HCT116 (cell line): ENCODE data around the gene DAAM1. TPM values are rescaled to one million over a fixed set of nuclear protein-coding genes. Genes with fewer than 3 reads are reported as not detected.

Experiments
- ATAC-seq: fragments of 200-7000 bp; cut with Tn5 transposase; 2 replicates; pipeline ENCODE4 v1.9.1; 2020; ENCODE audit warnings: mild to moderate bottlenecking, moderate library complexity
- BruUV-seq: library from RNA; stranded (reverse); fragments of 400-500 nt; replicated peaks from 2 replicates; lab custom pipeline; 2021; lab: Mats Ljungman, UMichigan
- CTCF ChIA-PET: fragments of 300-600 bp; sonication (Branson Sonifier 250); formaldehyde crosslinking; loops from one replicate; lab custom pipeline; 2021; ENCODE audit warnings: antibody characterized with exemption; lab: Charles Lee
- POLR2A ChIA-PET: fragments of 300-600, 350-600 bp; sonication (Branson Sonifier 250); formaldehyde crosslinking; loops from one replicate; lab custom pipeline; 2021; ENCODE audit warnings: antibody characterized with exemption; lab: Charles Lee
- RAD21 ChIA-PET, 2 experiments: fragments of 300-600 bp; sonication (Branson Sonifier 250); formaldehyde crosslinking; loops; one replicate each; lab custom pipeline; 2023; ENCODE audit warnings: low total read pairs in 2 of 2; ENCODE audit not compliant: uncharacterized antibody in 2 of 2, unreplicated experiment in 2 of 2, low non-redundant PET in 1 of 2; lab: Charles Lee
- DNase-seq: peaks from one replicate; pipeline ENCODE4 v3.0.0-alpha.2; 2010; ENCODE audit warnings: low read depth, low spot score
- H2AFZ ChIP-seq: fragments of 200-600 bp; shearing (Covaris generic), sonication (generic); 2 replicates; pipeline ENCODE4 v1.6.1; 2017; ENCODE audit warnings: low read depth, mixed run types, mixed read lengths, antibody characterized with exemption, low read length; ENCODE audit not compliant: poor library complexity, severe bottlenecking
- H3K27ac ChIP-seq: 2 replicates; pipeline ENCODE4 v1.5.1; 2012; ENCODE audit warnings: low read depth, low read length
- H3K27me3 ChIP-seq: fragments of 200-600 bp; sonication (generic); 2 replicates; pipeline ENCODE4 v1.6.1; 2016; ENCODE audit warnings: mixed run types, low read length, mixed read lengths; ENCODE audit not compliant: insufficient read depth
- H3K36me3 ChIP-seq, 2 experiments: fragments of 200-500 bp in 1 of 2; fragments of 200-600 bp in 1 of 2; sonication (Bioruptor generic) in 1 of 2; sonication (generic) in 1 of 2; 2 replicates each; pipeline versions ENCODE4 v1.5.1 to v1.6.1; 2014 to 2016; ENCODE audit warnings: low read length in 2 of 2, inconsistent platforms in 1 of 2, mixed read lengths in 1 of 2, mixed run types in 1 of 2; ENCODE audit not compliant: insufficient read depth in 2 of 2, control insufficient read depth in 1 of 2
- H3K4me1 ChIP-seq, 2 experiments: fragments of 200-600 bp in 1 of 2; sonication (generic) in 1 of 2; 2 replicates each; pipeline versions ENCODE4 v1.5.1 to v1.6.1; 2012 to 2017; ENCODE audit warnings: low read length in 2 of 2, inconsistent platforms in 1 of 2, mild to moderate bottlenecking in 1 of 2, mixed read lengths in 1 of 2, mixed run types in 1 of 2, moderate library complexity in 1 of 2; ENCODE audit not compliant: insufficient read depth in 2 of 2, control insufficient read depth in 1 of 2
- H3K4me2 ChIP-seq: fragments of 200-600 bp; sonication (generic); 2 replicates; pipeline ENCODE4 v1.6.1; 2017; ENCODE audit warnings: mixed run types, low read length, mixed read lengths
- H3K4me3 ChIP-seq, 2 experiments: fragments of 200-600 bp in 1 of 2; sonication (generic) in 1 of 2; replicated peaks in 1 of 2; 2 replicates each; pipeline ENCODE4 v1.5.1; 2011 to 2016; ENCODE audit warnings: low read length in 2 of 2, control low read depth in 1 of 2, low read depth in 1 of 2, mild to moderate bottlenecking in 1 of 2, mixed read lengths in 1 of 2, mixed run types in 1 of 2
- H3K79me2 ChIP-seq: fragments of 200-600 bp; sonication (generic); 2 replicates; pipeline ENCODE4 v1.6.1; 2017; ENCODE audit warnings: mild to moderate bottlenecking, mixed run types, low read length, moderate library complexity, mixed read lengths; ENCODE audit not compliant: insufficient read depth
- H3K9ac ChIP-seq: fragments of 200-600 bp; sonication (generic); 2 replicates; pipeline ENCODE4 v1.6.1; 2016; ENCODE audit warnings: low read length, mixed read lengths
- H3K9me2 ChIP-seq: fragments of 200-600 bp; sonication (generic), shearing (Covaris generic); 2 replicates; pipeline ENCODE4 v1.6.1; 2017; ENCODE audit warnings: mixed run types, mild to moderate bottlenecking, moderate library complexity; ENCODE audit not compliant: insufficient read depth
- H3K9me3 ChIP-seq, 2 experiments: fragments of 200-500 bp in 1 of 2; fragments of 200-600 bp in 1 of 2; sonication (Bioruptor generic) in 1 of 2; sonication (generic) in 1 of 2; 2 replicates each; pipeline ENCODE4 v1.6.1; 2014 to 2017; ENCODE audit warnings: low read length in 2 of 2, mixed read lengths in 2 of 2, inconsistent platforms in 1 of 2, low read depth in 1 of 2, mild to moderate bottlenecking in 1 of 2, mixed run types in 1 of 2, moderate library complexity in 1 of 2; ENCODE audit not compliant: control insufficient read depth in 1 of 2, insufficient read depth in 1 of 2
- H4K20me1 ChIP-seq: fragments of 200-600 bp; sonication (generic), shearing (Covaris generic); 2 replicates; pipeline ENCODE4 v1.6.1; 2017; ENCODE audit warnings: mixed run types, mild to moderate bottlenecking, moderate library complexity; ENCODE audit not compliant: insufficient read depth
- CBX3 ChIP-seq: IDR thresholded peaks from 2 replicates; pipeline ENCODE4 v1.6.1; 2012; ENCODE audit warnings: low read depth
- EZH2 ChIP-seq: fragments of 200-600 bp; sonication (generic); IDR thresholded peaks from 2 replicates; pipeline ENCODE4 v1.6.1; 2017; ENCODE audit warnings: antibody characterized with exemption, mixed run types
- EZH2phosphoT487 ChIP-seq: fragments of 200-600 bp; IDR thresholded peaks from 2 replicates; pipeline ENCODE4 v1.6.1; 2018; ENCODE audit warnings: antibody characterized with exemption, borderline replicate concordance
- FOSL1 ChIP-seq: IDR thresholded peaks from 2 replicates; pipeline ENCODE4 v1.6.1; 2012; ENCODE audit warnings: low read depth
- SIN3A ChIP-seq: IDR thresholded peaks from 2 replicates; pipeline ENCODE4 v1.6.1; 2012; ENCODE audit warnings: low read depth
- SRF ChIP-seq: IDR thresholded peaks from 2 replicates; pipeline ENCODE4 v1.6.1; 2012; ENCODE audit warnings: low read depth
- TCF7L2 ChIP-seq: IDR thresholded peaks from 2 replicates; pipeline ENCODE4 v1.7.0; 2011; ENCODE audit warnings: borderline replicate concordance, inconsistent platforms; ENCODE audit not compliant: insufficient read depth, insufficient read length; ENCODE audit errors: extremely low read depth
- ZFX ChIP-seq: fragments of 450-650 bp; IDR thresholded peaks from 2 replicates; pipeline ENCODE4 v1.6.1; 2017
- intact Hi-C: fragments of 100-400 bp; cut with micrococcal nuclease; formaldehyde crosslinking; loops from 2 replicates; pipeline ENCODE4 v1.10.0; 2022
- total RNA-seq: library from RNA; stranded (reverse); gene quantifications from one replicate; pipeline ENCODE4 v1.2.1, GENCODE V29; 2021; ENCODE audit not compliant: unreplicated experiment
- TF ChIP-seq, protein P1 (sequence below): IDR thresholded peaks from 2 replicates; pipeline ENCODE4 v1.6.1; 2012
- TF ChIP-seq, protein P2 (sequence below): IDR thresholded peaks from 2 replicates; pipeline ENCODE4 v1.6.1; 2011; ENCODE audit warnings: mild to moderate bottlenecking, low read length, moderate library complexity; ENCODE audit not compliant: insufficient replicate concordance; ENCODE audit errors: extremely low read depth
- TF ChIP-seq, protein P3 (sequence below), 3 experiments: fragments of 200-600 bp in 1 of 3; sonication (generic) in 1 of 3; IDR thresholded peaks in 2 of 3; conservative IDR thresholded peaks in 1 of 3; 2 replicates each; pipeline ENCODE4 v1.5.1; 2012 to 2017; ENCODE audit warnings: low read depth in 2 of 3, low read length in 2 of 3, antibody characterized with exemption in 1 of 3, borderline replicate concordance in 1 of 3, control low read depth in 1 of 3, mild to moderate bottlenecking in 1 of 3, mixed read lengths in 1 of 3, mixed run types in 1 of 3, moderate library complexity in 1 of 3; ENCODE audit not compliant: insufficient read depth in 1 of 3

DAAM1 gene
- total RNA-seq, 1 experiment from 2014 or later: 10.7 TPM

DNA sequence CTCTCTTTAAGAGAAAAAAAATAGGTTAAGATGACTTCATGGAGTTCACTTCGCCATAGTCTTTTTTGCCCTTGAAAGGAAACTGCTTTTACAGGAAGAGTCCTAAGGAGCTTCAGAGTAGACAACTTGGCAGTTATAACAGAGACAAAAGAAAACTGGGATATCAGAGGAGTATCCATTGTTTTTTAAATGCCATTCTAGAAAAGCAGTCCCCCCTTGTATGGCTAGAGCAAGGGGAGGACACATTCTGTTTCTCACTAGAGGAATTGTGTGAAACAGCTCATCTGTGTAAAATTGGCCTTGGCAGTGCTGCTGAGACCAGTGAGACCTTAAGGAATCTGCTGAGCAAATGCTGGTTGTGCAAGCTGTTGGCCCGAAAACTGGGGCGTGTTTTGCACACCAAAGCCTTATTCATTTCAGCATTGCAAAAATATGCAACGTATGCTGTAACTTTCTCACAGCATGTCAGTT, 148.7 kb downstream of the DAAM1 start:
- no peaks in the 10 kb centered on the region for H3K9me3 ChIP-seq
- no peak overlapping the region for H3K27ac ChIP-seq
- no peaks in the 10 kb centered on the region for H3K79me2 ChIP-seq
- no peak overlapping the region for H3K9ac ChIP-seq
- no peak for DNase-seq
- no TSS peak for BruUV-seq
- H3K36me3 ChIP-seq: no peaks in the 10 kb centered on the region
- no peak overlapping the region for H2AFZ ChIP-seq
- CTCF ChIA-PET: no interaction called here
- no peak overlapping the region for H3K4me3 ChIP-seq
- H3K4me2 ChIP-seq: no peak overlapping the region
- H3K4me1 ChIP-seq: peaks cover 6 to 8% of the 10 kb centered on the region in 2 experiments; a peak in 3 of 4 replicates
- H3K27me3 ChIP-seq: no peaks in the 10 kb centered on the region
- no peak for TF ChIP-seq EZH2
- no peak for TF ChIP-seq FOSL1
- no peak for TF ChIP-seq SRF
- no peak for TF ChIP-seq EZH2phosphoT487
- TF ChIP-seq SIN3A: no peak
- TF ChIP-seq, protein P1, sequence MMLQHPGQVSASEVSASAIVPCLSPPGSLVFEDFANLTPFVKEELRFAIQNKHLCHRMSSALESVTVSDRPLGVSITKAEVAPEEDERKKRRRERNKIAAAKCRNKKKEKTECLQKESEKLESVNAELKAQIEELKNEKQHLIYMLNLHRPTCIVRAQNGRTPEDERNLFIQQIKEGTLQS: no peak
- TF ChIP-seq CBX3: no peak
- TF ChIP-seq ZFX: no peak
- TF ChIP-seq, protein P2, sequence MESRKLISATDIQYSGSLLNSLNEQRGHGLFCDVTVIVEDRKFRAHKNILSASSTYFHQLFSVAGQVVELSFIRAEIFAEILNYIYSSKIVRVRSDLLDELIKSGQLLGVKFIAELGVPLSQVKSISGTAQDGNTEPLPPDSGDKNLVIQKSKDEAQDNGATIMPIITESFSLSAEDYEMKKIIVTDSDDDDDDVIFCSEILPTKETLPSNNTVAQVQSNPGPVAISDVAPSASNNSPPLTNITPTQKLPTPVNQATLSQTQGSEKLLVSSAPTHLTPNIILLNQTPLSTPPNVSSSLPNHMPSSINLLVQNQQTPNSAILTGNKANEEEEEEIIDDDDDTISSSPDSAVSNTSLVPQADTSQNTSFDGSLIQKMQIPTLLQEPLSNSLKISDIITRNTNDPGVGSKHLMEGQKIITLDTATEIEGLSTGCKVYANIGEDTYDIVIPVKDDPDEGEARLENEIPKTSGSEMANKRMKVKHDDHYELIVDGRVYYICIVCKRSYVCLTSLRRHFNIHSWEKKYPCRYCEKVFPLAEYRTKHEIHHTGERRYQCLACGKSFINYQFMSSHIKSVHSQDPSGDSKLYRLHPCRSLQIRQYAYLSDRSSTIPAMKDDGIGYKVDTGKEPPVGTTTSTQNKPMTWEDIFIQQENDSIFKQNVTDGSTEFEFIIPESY: no peak
- TF ChIP-seq TCF7L2: no peak
- TF ChIP-seq, protein P3, sequence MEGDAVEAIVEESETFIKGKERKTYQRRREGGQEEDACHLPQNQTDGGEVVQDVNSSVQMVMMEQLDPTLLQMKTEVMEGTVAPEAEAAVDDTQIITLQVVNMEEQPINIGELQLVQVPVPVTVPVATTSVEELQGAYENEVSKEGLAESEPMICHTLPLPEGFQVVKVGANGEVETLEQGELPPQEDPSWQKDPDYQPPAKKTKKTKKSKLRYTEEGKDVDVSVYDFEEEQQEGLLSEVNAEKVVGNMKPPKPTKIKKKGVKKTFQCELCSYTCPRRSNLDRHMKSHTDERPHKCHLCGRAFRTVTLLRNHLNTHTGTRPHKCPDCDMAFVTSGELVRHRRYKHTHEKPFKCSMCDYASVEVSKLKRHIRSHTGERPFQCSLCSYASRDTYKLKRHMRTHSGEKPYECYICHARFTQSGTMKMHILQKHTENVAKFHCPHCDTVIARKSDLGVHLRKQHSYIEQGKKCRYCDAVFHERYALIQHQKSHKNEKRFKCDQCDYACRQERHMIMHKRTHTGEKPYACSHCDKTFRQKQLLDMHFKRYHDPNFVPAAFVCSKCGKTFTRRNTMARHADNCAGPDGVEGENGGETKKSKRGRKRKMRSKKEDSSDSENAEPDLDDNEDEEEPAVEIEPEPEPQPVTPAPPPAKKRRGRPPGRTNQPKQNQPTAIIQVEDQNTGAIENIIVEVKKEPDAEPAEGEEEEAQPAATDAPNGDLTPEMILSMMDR (IDR thresholded peaks at IDR 0.05 in 2 of 3, conservative IDR thresholded peaks at IDR 0.05 in 1 of 3; ENCODE audit: borderline replicate concordance in 1 of 3, insufficient read depth in 1 of 3, low read depth in 2 of 3, low read length in 2 of 3): no peak
- TF ChIP-seq, all 23 proteins: peak for 0
- no peak for ATAC-seq
- POLR2A ChIA-PET: no interaction called here
- Histone ChIP-seq H4K20me1 (no peaks in the 10 kb centered on the region), H3K9me2 (no peaks in the 10 kb centered on the region)
- RAD21 ChIA-PET: no interaction called here
- intact Hi-C loops: no loop called here
